Measurements from ENCODE around the gene MTIF3. TPM values are rescaled to one million over a fixed set of nuclear protein-coding genes. Genes with fewer than 3 reads are reported as not detected.

The MTIF3 gene
- total and polyA plus RNA-seq, 2 donors (not counting 1 experiment from before 2014, with no cell fraction given): 86.8 to 171 TPM

GRCh38 chr13:27425158-27425917 is 25.0 kb downstream of the MTIF3 start:
- no peak for TF ChIP-seq EZH2 (IDR thresholded peaks at IDR 0.05; ENCODE audit: borderline replicate concordance, insufficient read depth, low read depth, low read length, poor library complexity, severe bottlenecking)
- H2AFZ ChIP-seq (ENCODE audit: insufficient read depth, low read depth, low read length, poor library complexity, severe bottlenecking): peak overlapping the region; percentile 86
- no peaks in the 10 kb centered on the region for H3K9me3 Mint-ChIP-seq (ENCODE audit: insufficient read depth)
- ATAC-seq (ENCODE audit: low read depth): no peak
- H3K4me1 ChIP-seq (ENCODE audit: control insufficient read depth in 2 of 2, insufficient read depth in 2 of 2, low read length in 2 of 2): peaks cover 25 to 36% of the 10 kb centered on the region in 2 donors
- H3K27me3 Mint-ChIP-seq: no peaks in the 10 kb centered on the region
- peak overlapping the region; percentile 72 to 88 (median 82) for H3K4me3 ChIP-seq (ENCODE audit: control extremely low read depth in 1 of 5, extremely low read depth in 1 of 5, insufficient read depth in 1 of 5, low read depth in 2 of 5, low read length in 4 of 5)
- peak overlapping the region; percentile 95 for H3K9ac ChIP-seq (ENCODE audit: low read length)
- no peaks in the 10 kb centered on the region for H3K27me3 ChIP-seq (replicated peaks in 1 of 4; ENCODE audit: control extremely low read depth in 1 of 4, control insufficient read depth in 3 of 4, insufficient read depth in 4 of 4, low read length in 3 of 4)
- peak overlapping the region; percentile 69 to 88 for H3K27ac ChIP-seq (ENCODE audit: low read length in 2 of 2)
- CTCF ChIA-PET: interaction anchor here (0.6 to 4.9 kb wide), 24 partner anchors 10 to 401 kb away, joined by 3 to 75 read pairs (median 4); partner anchors contain the start of genes LNX2, MTIF3 and POLR1D
- DNase-seq: peak; percentile 44
- H3K4me2 ChIP-seq (replicated peaks; ENCODE audit: low read depth, low read length, poor library complexity, severe bottlenecking): peak overlapping the region; percentile 98
- intact Hi-C loops (cut with micrococcal nuclease): loop anchor here (5.0 to 10.0 kb wide), 2 partner anchors 107 to 1171 kb away; partner anchors contain the start of gene CDK8
- H3K4me3 Mint-ChIP-seq: peak overlapping the region; percentile 82
- H3K79me2 ChIP-seq (ENCODE audit: control insufficient read depth, insufficient read depth, low read length): peaks cover 48% of the 10 kb centered on the region
- H3K36me3 ChIP-seq (replicated peaks in 1 of 2; ENCODE audit: control extremely low read depth in 1 of 2, control insufficient read depth in 1 of 2, extremely low read depth in 1 of 2, insufficient read depth in 2 of 2, low read length in 1 of 2): peaks cover 0 to 36% of the 10 kb centered on the region in 2 experiments
- POLR2A ChIA-PET: interaction anchor here (1.0 to 4.0 kb wide), 6 partner anchors 18 to 195 kb away, joined by 5 to 106 read pairs (median 8); partner anchors contain the start of genes LNX2, MTIF3 and POLR1D
- peaks cover 10% of the 10 kb centered on the region for H4K20me1 ChIP-seq (ENCODE audit: control insufficient read depth, insufficient read depth, low read length, poor library complexity, severe bottlenecking)
- 42% methylated on average over 13 of the region's 13 CpGs for WGBS (ENCODE audit: insufficient coverage)
- H3K9me3 ChIP-seq (ENCODE audit: control extremely low read depth in 1 of 3, control insufficient read depth in 2 of 3, insufficient read depth in 1 of 3, low read length in 2 of 3): no peaks in the 10 kb centered on the region
- H3K4me1 Mint-ChIP-seq: peaks cover 39% of the 10 kb centered on the region
- peak overlapping the region; percentile 88 for H3K27ac Mint-ChIP-seq

DNA sequence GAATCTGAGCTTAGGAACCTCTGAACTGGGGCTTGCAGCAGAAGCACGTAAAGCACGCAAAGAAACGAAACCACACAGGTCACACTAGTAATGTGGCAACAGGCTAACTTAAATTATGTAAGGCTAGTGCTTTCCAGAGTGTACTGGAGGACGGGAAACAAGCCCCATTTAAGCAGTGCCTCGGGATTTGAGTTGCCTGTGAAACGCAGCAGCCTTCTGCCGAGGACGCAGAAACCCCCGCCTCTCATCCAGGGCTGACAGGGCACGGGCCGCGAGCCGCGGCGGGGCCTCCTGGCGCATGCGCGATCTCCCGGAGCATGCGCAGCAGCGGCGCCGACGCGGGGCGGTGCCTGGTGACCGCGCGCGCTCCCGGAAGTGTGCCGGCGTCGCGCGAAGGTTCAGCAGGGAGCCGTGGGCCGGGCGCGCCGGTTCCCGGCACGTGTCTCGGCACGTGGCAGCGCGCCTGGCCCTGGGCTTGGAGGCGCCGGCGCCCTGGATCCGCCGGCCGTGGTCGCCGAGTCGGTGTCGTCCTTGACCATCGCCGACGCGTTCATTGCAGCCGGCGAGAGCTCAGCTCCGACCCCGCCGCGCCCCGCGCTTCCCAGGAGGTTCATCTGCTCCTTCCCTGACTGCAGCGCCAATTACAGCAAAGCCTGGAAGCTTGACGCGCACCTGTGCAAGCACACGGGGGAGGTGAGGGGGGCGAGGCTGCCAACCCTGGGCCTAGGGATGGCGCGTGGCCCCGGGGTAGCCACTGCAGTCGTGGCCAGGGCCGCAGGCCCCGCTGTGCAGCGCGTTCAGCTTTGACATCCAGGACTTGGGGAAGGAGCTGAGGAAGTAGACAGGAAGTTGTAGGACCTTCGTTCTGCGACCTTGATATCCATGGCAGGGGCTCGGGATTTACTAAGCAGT is 25.9 kb downstream of the MTIF3 start, which contains the start of gene GTF3A:
GTF3A (plus strand) TSS at position 374 of the 912 bp plus-strand sequence.
- peak; percentile 96 for DNase-seq
- peak within 1 kb of the TSS; percentile 98 for H3K4me2 ChIP-seq (replicated peaks; ENCODE audit: low read depth, low read length, poor library complexity, severe bottlenecking)
- H3K4me1 ChIP-seq (ENCODE audit: control insufficient read depth in 2 of 2, insufficient read depth in 2 of 2, low read length in 2 of 2): peaks cover 25 to 36% of the 10 kb centered on the region in 2 donors
- peak within 1 kb of the TSS; percentile 74 to 97 (median 83) for H3K4me3 ChIP-seq (ENCODE audit: control extremely low read depth in 1 of 5, extremely low read depth in 1 of 5, insufficient read depth in 1 of 5, low read depth in 2 of 5, low read length in 4 of 5)
- Mint-ChIP-seq H3K27ac (peak within 1 kb of the TSS; percentile 88), H3K9me3 (ENCODE audit: insufficient read depth) (no peaks in the 10 kb centered on the region), H3K27me3 (no peaks in the 10 kb centered on the region), H3K4me3 (peak within 1 kb of the TSS; percentile 82), H3K4me1 (peaks cover 39% of the 10 kb centered on the region)
- H3K9ac ChIP-seq (ENCODE audit: low read length): peak within 1 kb of the TSS; percentile 95
- peak within 1 kb of the TSS; percentile 78 to 88 for H3K27ac ChIP-seq (ENCODE audit: low read length in 2 of 2)
- ATAC-seq (ENCODE audit: low read depth): peak; percentile 66
- 4% methylated on average over 83 of the region's 85 CpGs for WGBS (ENCODE audit: insufficient coverage)
- no peak for TF ChIP-seq EZH2 (IDR thresholded peaks at IDR 0.05; ENCODE audit: borderline replicate concordance, insufficient read depth, low read depth, low read length, poor library complexity, severe bottlenecking)
- no peak for TF ChIP-seq CTCF (IDR thresholded peaks at IDR 0.05)
- ChIA-PET POLR2A (interaction anchor here (0.6 to 4.0 kb wide), 6 partner anchors 20 to 196 kb away, joined by 3 to 106 read pairs (median 8); partner anchors contain the start of genes LNX2, MTIF3 and POLR1D), CTCF (interaction anchor here (0.6 to 4.9 kb wide), 14 partner anchors 12 to 402 kb away, joined by 3 to 75 read pairs (median 7); partner anchors contain the start of genes LNX2, MTIF3 and POLR1D)
- H3K79me2 ChIP-seq (ENCODE audit: control insufficient read depth, insufficient read depth, low read length): peaks cover 48% of the 10 kb centered on the region
- H2AFZ ChIP-seq (ENCODE audit: insufficient read depth, low read depth, low read length, poor library complexity, severe bottlenecking): peak within 1 kb of the TSS; percentile 86
- H3K36me3 ChIP-seq (replicated peaks in 1 of 2; ENCODE audit: control extremely low read depth in 1 of 2, control insufficient read depth in 1 of 2, extremely low read depth in 1 of 2, insufficient read depth in 2 of 2, low read length in 1 of 2): peaks cover 0 to 27% of the 10 kb centered on the region in 2 experiments
- intact Hi-C loops (cut with micrococcal nuclease): loop anchor here (1.0 to 10.0 kb wide), 3 partner anchors 108 to 1170 kb away; partner anchors contain the start of genes CDK8 and RPL21
- H3K9me3 ChIP-seq (ENCODE audit: control extremely low read depth in 1 of 3, control insufficient read depth in 2 of 3, insufficient read depth in 1 of 3, low read length in 2 of 3): no peaks in the 10 kb centered on the region
- H4K20me1 ChIP-seq (ENCODE audit: control insufficient read depth, insufficient read depth, low read length, poor library complexity, severe bottlenecking): peaks cover 10% of the 10 kb centered on the region
- H3K27me3 ChIP-seq (replicated peaks in 1 of 4; ENCODE audit: control extremely low read depth in 1 of 4, control insufficient read depth in 3 of 4, insufficient read depth in 4 of 4, low read length in 3 of 4): no peaks in the 10 kb centered on the region
